ENCODE data around the gene SYDE2.

SYDE2 gene

DNA sequence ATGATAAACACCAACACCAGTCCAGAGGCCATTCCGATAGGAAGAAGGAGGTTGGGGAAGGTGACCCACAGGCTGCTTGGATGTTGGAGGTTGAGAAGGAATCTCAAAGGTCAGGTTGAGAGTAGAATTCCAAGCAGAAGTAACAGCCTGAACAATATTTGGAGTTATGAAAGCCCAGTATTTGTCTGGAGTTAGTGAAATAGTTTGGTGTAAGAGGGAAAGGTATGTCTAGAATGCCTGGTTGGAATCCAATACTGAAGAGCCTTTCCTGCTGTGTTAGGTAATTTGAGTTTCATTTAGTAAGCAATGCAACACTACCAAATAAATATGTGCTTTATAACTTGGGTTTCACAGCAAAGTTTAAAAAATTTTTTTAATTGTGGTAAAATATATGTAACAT is 82.1 kb downstream of the SYDE2 start:
- DNase-seq (ENCODE audit: low read depth) = no peak

DNA sequence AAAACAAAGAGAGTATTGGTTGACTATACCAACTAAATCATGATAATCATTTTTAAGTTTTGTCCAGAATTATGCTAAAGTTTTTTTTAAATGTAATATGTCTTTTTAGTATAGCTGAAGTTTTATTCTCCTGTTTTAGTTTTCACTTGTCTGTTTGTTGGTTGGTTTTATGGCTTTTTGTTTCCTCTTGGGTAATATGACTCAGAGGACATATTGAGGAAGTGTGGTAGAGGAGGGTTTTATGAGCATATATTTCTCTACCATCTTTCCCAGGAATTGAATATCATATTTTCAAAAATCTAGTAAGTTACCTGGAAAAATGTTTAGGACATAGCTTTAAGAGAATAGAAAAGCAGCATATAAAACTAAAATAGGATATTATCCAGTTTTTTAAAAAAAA is 84.0 kb downstream of the SYDE2 start:
- no peak for DNase-seq (ENCODE audit: low read depth)

DNA sequence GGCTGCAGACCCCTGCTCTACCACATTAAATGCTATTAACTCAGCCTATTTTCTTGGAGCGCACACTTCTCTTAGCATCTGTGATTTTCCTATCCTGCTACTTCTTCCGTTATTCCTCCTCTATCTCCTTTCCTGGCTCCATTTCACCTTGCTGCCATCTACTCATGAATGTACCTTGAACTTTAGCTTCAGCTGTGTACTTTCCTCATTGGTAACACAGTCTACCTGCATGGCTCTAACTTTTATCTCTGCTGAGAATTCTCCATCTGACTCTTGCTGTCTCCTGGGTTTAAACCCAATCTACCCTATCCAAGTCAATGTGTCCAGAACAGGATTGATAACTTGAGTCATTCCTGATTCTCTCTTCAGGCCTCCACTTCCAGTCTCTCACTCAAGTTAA is 84.9 kb downstream of the SYDE2 start:
- DNase-seq (ENCODE audit: low read depth) = no peak

DNA sequence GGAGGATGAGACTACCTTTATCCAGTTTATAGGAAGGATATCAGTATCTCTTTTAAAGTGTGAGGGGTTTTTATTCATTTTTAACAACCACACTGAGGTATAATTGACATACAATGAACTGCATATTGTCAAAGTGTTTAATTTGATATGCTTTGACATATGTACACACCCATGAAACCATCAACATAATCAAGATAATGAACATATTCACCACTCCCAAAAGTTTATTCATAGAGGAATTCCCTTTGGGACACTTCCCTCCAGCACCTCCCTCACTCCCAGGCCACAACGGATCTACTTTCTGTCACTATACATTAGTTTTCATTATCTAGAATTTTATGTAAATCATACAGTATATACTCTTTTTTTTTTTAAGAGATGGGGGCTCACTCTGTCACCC is 89.1 kb downstream of the SYDE2 start:
- no peak for DNase-seq (ENCODE audit: low read depth)

DNA sequence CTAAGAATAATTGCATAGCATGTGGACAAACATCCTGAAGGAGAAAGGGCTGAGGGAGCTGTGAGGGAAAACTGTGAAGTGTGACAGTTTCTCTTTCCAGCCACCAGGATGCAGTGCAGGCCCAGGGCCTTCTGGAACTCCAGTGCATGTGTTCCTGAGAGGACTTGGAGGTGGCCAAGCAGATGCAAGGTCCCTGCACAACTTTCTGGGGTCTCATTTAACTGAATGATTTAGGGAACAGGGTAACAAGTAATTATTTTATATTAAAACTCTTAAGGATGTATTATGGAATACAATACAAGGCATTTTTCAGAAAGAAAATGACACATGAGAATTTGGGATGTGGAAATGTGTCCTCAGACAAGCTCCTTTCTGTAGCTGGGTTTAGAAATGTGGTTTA is 91.3 kb downstream of the SYDE2 start:
- DNase-seq (ENCODE audit: low read depth) = no peak
